HepG2 (cell line): ENCODE data around the gene PITHD1. TPM values are rescaled to one million over a fixed set of nuclear protein-coding genes. Genes with fewer than 3 reads are reported as not detected.

Source experiments
- ATAC-seq: fragments of 200-7000 bp; cut with Tn5 transposase; 3 replicates; pipeline ENCODE4 v1.9.1; 2020; ENCODE audit warnings: mild to moderate bottlenecking, moderate library complexity
- BruUV-seq: library from RNA; stranded (reverse); fragments of 400-500 nt; replicated peaks from 2 replicates; lab custom pipeline; 2021; lab: Mats Ljungman, UMichigan
- CTCF ChIA-PET: fragments of 300-600 bp; formaldehyde crosslinking; extraction: SDS; loops from one replicate; lab custom pipeline; 2021; ENCODE audit warnings: low total read pairs, inconsistent platforms, low intra/inter-chr PET ratio; lab: Yijun Ruan, JAX
- POLR2A ChIA-PET: fragments of 350-600 bp; sonication (Branson Sonifier 250); formaldehyde crosslinking; loops from one replicate; lab custom pipeline; 2020; ENCODE audit warnings: antibody characterized with exemption, inconsistent platforms; lab: Yijun Ruan, JAX
- DNase-seq: peaks from one replicate; pipeline ENCODE4 v3.0.0-alpha.2; 2015; ENCODE audit warnings: low spot score
- FAIRE-seq: peaks from 3 replicates; lab custom pipeline; 2011; peaks lifted over from hg19 to GRCh38; lab: Jason Lieb, UNC
- H2AFZ ChIP-seq: one replicate; pipeline ENCODE4 v1.6.1; 2011; ENCODE audit warnings: low read length, inconsistent platforms
- H3K27ac ChIP-seq: fragments of 300-600 bp; 3 replicates; pipeline ENCODE4 v1.8.0; 2011; ENCODE audit warnings: mixed run types, mild to moderate bottlenecking, mixed read lengths, low read length, inconsistent platforms; ENCODE audit not compliant: insufficient read depth; ENCODE audit errors: extremely low read length
- H3K27me3 ChIP-seq, 2 experiments: fragments of 200-600 bp in 1 of 2; 2 replicates in 1 of 2; 3 replicates in 1 of 2; pipeline versions ENCODE4 v1.6.0 to v1.8.0; 2011; ENCODE audit warnings: low read length in 2 of 2, mild to moderate bottlenecking in 2 of 2, moderate library complexity in 2 of 2, inconsistent platforms in 1 of 2; ENCODE audit not compliant: insufficient read depth in 2 of 2, control insufficient read depth in 1 of 2
- H3K36me3 ChIP-seq, 2 experiments: fragments of 200-600 bp in 1 of 2; replicated peaks in 1 of 2; 2 replicates in 1 of 2; 3 replicates in 1 of 2; pipeline versions ENCODE4 v1.5.1 to v1.8.0; 2011; ENCODE audit warnings: low read length in 2 of 2, inconsistent platforms in 1 of 2; ENCODE audit not compliant: insufficient read depth in 2 of 2, control insufficient read depth in 1 of 2
- H3K4me1 ChIP-seq: 2 replicates; pipeline ENCODE4 v1.5.1; 2012; ENCODE audit warnings: low read length, inconsistent platforms; ENCODE audit not compliant: insufficient read depth
- H3K4me2 ChIP-seq: 2 replicates; pipeline ENCODE4 v1.6.0; 2011; ENCODE audit warnings: low read depth, low read length, inconsistent platforms
- H3K4me3 ChIP-seq, 3 experiments: fragments of 200-600 bp in 1 of 3; sonication (generic), shearing (Covaris generic) in 1 of 3; replicated peaks in 1 of 3; 2 replicates each; pipeline ENCODE4 v1.5.1; 2011 to 2016; ENCODE audit warnings: low read length in 3 of 3, inconsistent platforms in 2 of 3, low read depth in 2 of 3, mild to moderate bottlenecking in 2 of 3, control low read depth in 1 of 3, mixed read lengths in 1 of 3; ENCODE audit not compliant: insufficient read depth in 1 of 3
- H3K79me2 ChIP-seq: one replicate; pipeline ENCODE4 v1.6.1; 2011; ENCODE audit warnings: low read length, inconsistent platforms; ENCODE audit not compliant: insufficient read depth
- H3K9ac ChIP-seq: 2 replicates; pipeline ENCODE4 v1.6.0; 2011; ENCODE audit warnings: mild to moderate bottlenecking, low read depth, low read length, inconsistent platforms; ENCODE audit not compliant: insufficient read depth
- H3K9me3 ChIP-seq: 2 replicates; pipeline ENCODE4 v1.5.1; 2012; ENCODE audit warnings: mild to moderate bottlenecking, low read length
- H4K20me1 ChIP-seq: 2 replicates; pipeline ENCODE4 v1.6.0; 2011; ENCODE audit warnings: inconsistent platforms, mild to moderate bottlenecking, low read length, moderate library complexity; ENCODE audit not compliant: insufficient read depth
- ARID2 ChIP-seq: sonication (generic); formaldehyde crosslinking; IDR thresholded peaks from 2 replicates; pipeline ENCODE4 v1.8.1; 2022; ENCODE audit warnings: mild to moderate bottlenecking, missing genetic modification reagents, borderline replicate concordance
- MTF2 ChIP-seq: sonication (generic); formaldehyde crosslinking; IDR thresholded peaks from 2 replicates; pipeline ENCODE4 v1.5.0; 2020; ENCODE audit warnings: missing genetic modification reagents, borderline replicate concordance
- MXI1 ChIP-seq: IDR thresholded peaks from 3 replicates; pipeline ENCODE4 v1.6.1; 2012; ENCODE audit warnings: low read depth, low read length, inconsistent platforms, borderline replicate concordance
- NR2F1 ChIP-seq, 2 experiments: fragments of 450-650 bp in 1 of 2; formaldehyde crosslinking in 1 of 2; IDR thresholded peaks; 2 replicates each; pipeline versions ENCODE4 v1.5.0 to v1.6.1; 2016 to 2020; ENCODE audit warnings: mild to moderate bottlenecking in 1 of 2, missing compliant biosample characterization in 1 of 2, missing genetic modification reagents in 1 of 2, moderate library complexity in 1 of 2
- NR2F6 ChIP-seq, 2 experiments: IDR thresholded peaks; 2 replicates each; pipeline ENCODE4 v1.6.1; 2016; ENCODE audit warnings: antibody characterized with exemption in 1 of 2, mild to moderate bottlenecking in 1 of 2
- PAF1 ChIP-seq: IDR thresholded peaks from 2 replicates; pipeline ENCODE4 v1.6.1; 2016; ENCODE audit warnings: missing genetic modification reagents, missing compliant biosample characterization
- RARA ChIP-seq: IDR thresholded peaks from 2 replicates; pipeline ENCODE4 v1.6.1; 2016; ENCODE audit warnings: missing genetic modification reagents, missing compliant biosample characterization
- SAP130 ChIP-seq: IDR thresholded peaks from 2 replicates; pipeline ENCODE4 v1.6.1; 2016; ENCODE audit warnings: low read depth
- TSC22D2 ChIP-seq: sonication (generic); formaldehyde crosslinking; IDR thresholded peaks from 2 replicates; pipeline ENCODE4 v1.5.1; 2020; ENCODE audit warnings: missing genetic modification reagents, mild to moderate bottlenecking, borderline replicate concordance
- ZBTB33 ChIP-seq: sonication (generic); formaldehyde crosslinking; IDR thresholded peaks from 2 replicates; pipeline ENCODE4 v1.4.0; 2020; ENCODE audit warnings: missing genetic modification reagents
- ZBTB38 ChIP-seq: sonication (generic); formaldehyde crosslinking; IDR thresholded peaks from 2 replicates; pipeline ENCODE4 v1.5.1; 2020; ENCODE audit warnings: mild to moderate bottlenecking, missing genetic modification reagents
- ZHX1 ChIP-seq: sonication (generic); formaldehyde crosslinking; IDR thresholded peaks from 2 replicates; pipeline ENCODE4 v1.8.1; 2022; ENCODE audit warnings: low read depth, mild to moderate bottlenecking, missing genetic modification reagents
- ZNF501 ChIP-seq: sonication (generic); formaldehyde crosslinking; IDR thresholded peaks from 2 replicates; pipeline ENCODE4 v1.5.1; 2020; ENCODE audit warnings: mild to moderate bottlenecking, moderate library complexity, missing genetic modification reagents
- ZNF609 ChIP-seq: sonication (generic); formaldehyde crosslinking; IDR thresholded peaks from 2 replicates; pipeline ENCODE4 v1.4.0; 2020; ENCODE audit warnings: mild to moderate bottlenecking, missing genetic modification reagents, borderline replicate concordance
- WGBS: methylation state at CpG from one replicate; pipeline ENCODE4 v1.1.6; 2017; ENCODE audit warnings: low lambda C conversion rate; 5-methylcytosine and 5-hydroxymethylcytosine counted together
- in situ Hi-C: cut with HindIII; loops from 2 replicates; pipeline ENCODE4 v1.10.0; 2017; ENCODE audit warnings: low pct_unique_long_range_greater_than_20kb; ENCODE audit not compliant: extremely low pct_ligation_motif_present
- intact Hi-C: fragments of 100-400 bp; cut with micrococcal nuclease; formaldehyde crosslinking; loops from one replicate; pipeline ENCODE4 v1.10.0; 2022; ENCODE audit not compliant: unreplicated experiment
- polyA plus RNA-seq, 8 experiments: library from polyadenylated mRNA; depleted of rRNA in 3 of 8; stranded (reverse) in 7 of 8; unstranded in 1 of 8; fragments of >200 nt; fragmentation: Illumina TruSeq in 4 of 8; extraction: Trizol in 4 of 8; gene quantifications; 2 replicates each; pipeline versions ENCODE4 v1.2.1 to v1.2.3, GENCODE V29; 2011 to 2016; ENCODE audit warnings: low read depth in 4 of 8, missing spikeins in 1 of 8, mixed read lengths in 1 of 8; ENCODE audit not compliant: insufficient read depth in 1 of 8
- total RNA-seq, 5 experiments: library from RNA; depleted of rRNA; stranded (reverse); fragments of >200 nt; fragmentation: Illumina TruSeq; extraction: Trizol; gene quantifications; 2 replicates each; pipeline ENCODE4 v1.2.3, GENCODE V29; 2016; ENCODE audit warnings: low read depth in 1 of 5

PITHD1 gene
- total and polyA plus RNA-seq, 2 of the 13 experiments (the other 11 are each of a cell fraction or from before 2014, with no cell fraction given): 28.0 to 37.3 TPM

- in situ Hi-C loops: no loop called here
- FAIRE-seq (peak; percentile 8), DNase-seq (no peak), ATAC-seq (no peak)
- H3K27me3 ChIP-seq: no peaks in the 10 kb centered on the region; a peak in 1 of 5 replicates
- TF ChIP-seq SAP130 (CRISPR knock-in tag) (peak; percentile 38; the same call in 1 of the 2 replicates), ZBTB38 (CRISPR knock-in tag) (peak; percentile 51; the same call in 1 of the 2 replicates), ZNF609 (CRISPR knock-in tag) (no peak), MXI1 (0 out of 3 replicates have a peak, but pooled peaks have one; percentile 22), ZHX1 (no peak), MTF2 (CRISPR knock-in tag) (no peak), NR2F6 (IDR thresholded peaks at IDR 0.05) (peak; percentile 19; the same call in 1 of the 2 replicates), NR2F6 (CRISPR knock-in tag; IDR thresholded peaks at IDR 0.05) (no peak), RARA (CRISPR knock-in tag) (peak; percentile 55; the same call in 1 of the 2 replicates), PAF1 (CRISPR knock-in tag) (no peak), ARID2 (CRISPR knock-in tag) (no peak), ZNF501 (no peak), TSC22D2 (CRISPR knock-in tag) (no peak), ZBTB33 (CRISPR knock-in tag) (peak; percentile 95), NR2F1 (CRISPR knock-in tag; IDR thresholded peaks at IDR 0.05) (peak; percentile 47 to 50; a peak in 2 of 4 replicates)
- ChIA-PET CTCF (interaction anchor here (0.6 kb wide), 1 partner anchor 64 kb away, joined by 3 read pairs; the partner anchor contains the start of gene FUCA1), POLR2A (interaction anchor here (0.8 to 10.9 kb wide), 3 partner anchors 21 to 113 kb away, joined by 4 to 154 read pairs (median 4); partner anchors contain the start of genes HMGCL and PITHD1)
- H2AFZ ChIP-seq: no peak overlapping the region
- H3K4me2 ChIP-seq: no peak overlapping the region
- intact Hi-C loops: loop anchor here (5.0 kb wide), 1 partner anchor 64 kb away; the partner anchor contains the start of gene FUCA1
- peaks cover 5% of the 10 kb centered on the region; the same call in 1 of the 2 replicates for H4K20me1 ChIP-seq
- no peaks in the 10 kb centered on the region for H3K9me3 ChIP-seq
- H3K9ac ChIP-seq: no peak overlapping the region
- no peak overlapping the region for H3K4me3 ChIP-seq
- H3K27ac ChIP-seq: no peak overlapping the region
- BruUV-seq: no TSS peak
- peaks cover 69% of the 10 kb centered on the region for H3K4me1 ChIP-seq
- H3K36me3 ChIP-seq: peaks cover 2 to 3% of the 10 kb centered on the region in 2 experiments; a peak in 3 of 5 replicates
- peaks cover 9% of the 10 kb centered on the region for H3K79me2 ChIP-seq
- whole genome bisulfite sequencing: 86% methylated on average over 5 of the region's 5 CpGs
Observed at GRCh38 chr1:23803674-23804073, 25.5 kb downstream of the PITHD1 start.
